A549 (cell line): Measurements from ENCODE around the gene SEC16A. TPM values are rescaled to one million over a fixed set of nuclear protein-coding genes. Genes with fewer than 3 reads are reported as not detected.

Experiments used
- ATAC-seq, 2 experiments: fragments of 200-7000 bp in 1 of 2; fragments of >200 bp in 1 of 2; cut with Nextera tagmentation in 1 of 2; cut with Tn5 transposase in 1 of 2; 3 replicates each; pipeline versions ENCODE4 v1.8.0 to v1.9.1; 2018 to 2020; ENCODE audit warnings: mild to moderate bottlenecking in 1 of 2, moderate library complexity in 1 of 2
- CTCF ChIA-PET: fragments of 300-600 bp; sonication (Branson Sonifier 250); formaldehyde crosslinking; extraction: SDS; loops from one replicate; lab custom pipeline; 2021; ENCODE audit warnings: antibody characterized with exemption, inconsistent platforms; lab: Yijun Ruan, JAX
- POLR2A ChIA-PET: fragments of 350-600 bp; formaldehyde crosslinking; extraction: SDS; loops from one replicate; lab custom pipeline; 2021; ENCODE audit warnings: antibody characterized with exemption, inconsistent platforms; lab: Yijun Ruan, JAX
- DNase-seq, 2 experiments: peaks; one replicate each; pipeline versions ENCODE4 v3.0.0 to v3.0.0-alpha.2; 2011 to 2016; ENCODE audit warnings: low read depth in 1 of 2, low spot score in 1 of 2
- FAIRE-seq: peaks from 2 replicates; lab custom pipeline; 2011; peaks lifted over from hg19 to GRCh38; lab: Jason Lieb, UNC
- H3K27ac ChIP-seq, 2 experiments: fragments of >200 bp; sonication (Bioruptor Twin); formaldehyde crosslinking; 3 replicates each; pipeline ENCODE4 v1.5.1; 2016 to 2017
- H3K4me1 ChIP-seq: fragments of >200 bp; sonication (Bioruptor Twin); formaldehyde crosslinking; 3 replicates; pipeline ENCODE4 v1.6.1; 2016
- H3K4me2 ChIP-seq: fragments of >200 bp; sonication (Bioruptor Twin); formaldehyde crosslinking; 3 replicates; pipeline ENCODE4 v1.6.1; 2016
- H3K4me3 ChIP-seq: fragments of >200 bp; sonication (Bioruptor Twin); formaldehyde crosslinking; 3 replicates; pipeline ENCODE4 v1.5.1; 2016
- H3K9me3 ChIP-seq: fragments of >200 bp; sonication (Bioruptor Twin); formaldehyde crosslinking; 3 replicates; pipeline ENCODE4 v1.6.1; 2016
- BHLHE40 ChIP-seq: IDR thresholded peaks from 2 replicates; pipeline ENCODE4 v1.6.1; 2012; ENCODE audit warnings: low read depth, low read length, inconsistent platforms
- CBX8 ChIP-seq: fragments of 200-600 bp; sonication (generic); IDR thresholded peaks from 2 replicates; pipeline ENCODE4 v1.6.1; 2016
- CEBPB ChIP-seq, 2 experiments: fragments of >200 bp in 1 of 2; sonication (Bioruptor Twin) in 1 of 2; formaldehyde crosslinking in 1 of 2; IDR thresholded peaks; 2 replicates each; pipeline ENCODE4 v1.6.1; 2012 to 2016
- CHD2 ChIP-seq: fragments of 150-350 bp; IDR thresholded peaks from 2 replicates; pipeline ENCODE4 v1.6.1; 2014; ENCODE audit warnings: low read length; ENCODE audit not compliant: partially characterized antibody
- EP300 ChIP-seq, 2 experiments: fragments of >200 bp; sonication (Bioruptor Twin); formaldehyde crosslinking; IDR thresholded peaks; 2 replicates in 1 of 2; 3 replicates in 1 of 2; pipeline ENCODE4 v1.6.1; 2016 to 2017
- ESRRA ChIP-seq: fragments of 150-350 bp; IDR thresholded peaks from 2 replicates; pipeline ENCODE4 v1.6.1; 2014; ENCODE audit warnings: mild to moderate bottlenecking, low read length, borderline replicate concordance
- FOSL2 ChIP-seq, 2 experiments: fragments of 450-650 bp in 1 of 2; fragments of >200 bp in 1 of 2; sonication (Bioruptor Twin) in 1 of 2; formaldehyde crosslinking; IDR thresholded peaks; 2 replicates each; pipeline versions ENCODE4 v1.5.0 to v1.6.1; 2016 to 2020; ENCODE audit warnings: mild to moderate bottlenecking in 1 of 2, moderate library complexity in 1 of 2
- HEYL ChIP-seq: fragments of 250-450 bp; sonication (Bioruptor Pico); IDR thresholded peaks from 2 replicates; pipeline ENCODE4 v1.8.0; 2021; ENCODE audit warnings: mild to moderate bottlenecking, moderate library complexity
- JUN ChIP-seq, 2 experiments: fragments of >200 bp; sonication (Bioruptor Twin); formaldehyde crosslinking; IDR thresholded peaks; 2 replicates in 1 of 2; 3 replicates in 1 of 2; pipeline ENCODE4 v1.6.1; 2016 to 2017
- MAZ ChIP-seq: fragments of 150-350 bp; IDR thresholded peaks from 2 replicates; pipeline ENCODE4 v1.6.1; 2014; ENCODE audit warnings: antibody characterized with exemption, low read depth, low read length, borderline replicate concordance
- NR3C1 ChIP-seq: fragments of >200 bp; sonication (Bioruptor Twin); formaldehyde crosslinking; IDR thresholded peaks from 3 replicates; pipeline ENCODE4 v1.6.1; 2017
- PHF8 ChIP-seq: fragments of 200-600 bp; sonication (generic); IDR thresholded peaks from 2 replicates; pipeline ENCODE4 v1.6.1; 2016; ENCODE audit warnings: low read depth, mild to moderate bottlenecking, antibody characterized with exemption, moderate library complexity, borderline replicate concordance
- POLR2A ChIP-seq: IDR thresholded peaks from 2 replicates; pipeline ENCODE4 v1.6.1; 2012; ENCODE audit warnings: mild to moderate bottlenecking, low read length
- RAD21 ChIP-seq, 2 experiments: fragments of >200 bp in 1 of 2; sonication (Bioruptor Twin) in 1 of 2; formaldehyde crosslinking in 1 of 2; IDR thresholded peaks in 1 of 2; conservative IDR thresholded peaks in 1 of 2; 2 replicates in 1 of 2; 3 replicates in 1 of 2; pipeline ENCODE4 v1.6.1; 2012 to 2018; ENCODE audit warnings: inconsistent platforms in 1 of 2
- RCOR1 ChIP-seq: fragments of 150-350 bp; IDR thresholded peaks from 2 replicates; pipeline ENCODE4 v1.6.1; 2014; ENCODE audit warnings: antibody characterized with exemption, low read length, low read depth
- ZFP36 ChIP-seq: fragments of 450-650 bp; IDR thresholded peaks from 2 replicates; pipeline ENCODE4 v1.6.1; 2014; ENCODE audit warnings: borderline replicate concordance; ENCODE audit not compliant: partially characterized antibody
- WGBS: methylation state at CpG from one replicate; pipeline ENCODE4 v1.1.6; 2017; ENCODE audit errors: missing lambda C conversion rate; 5-methylcytosine and 5-hydroxymethylcytosine counted together
- polyA plus RNA-seq, 4 experiments: library from polyadenylated mRNA; depleted of rRNA in 3 of 4; stranded (reverse); fragments of >200 nt; fragmentation: RNase III in 1 of 4; extraction: RNeasy Plus Mini Kit Qiagen cat#74134 plus additional on column Dnase treatment in 1 of 4; gene quantifications; 2 replicates in 3 of 4; 3 replicates in 1 of 4; pipeline ENCODE4 v1.2.3, GENCODE V29; 2011 to 2017
- TF ChIP-seq, protein P1 (sequence below): fragments of 150-350 bp; IDR thresholded peaks from 2 replicates; pipeline ENCODE4 v1.6.1; 2014; ENCODE audit warnings: low read depth, mild to moderate bottlenecking, low read length

The SEC16A gene
- polyA plus RNA-seq, 2 of the 4 experiments (the other 2 are of a cell fraction), result 24.2 to 38.0 TPM

DNA sequence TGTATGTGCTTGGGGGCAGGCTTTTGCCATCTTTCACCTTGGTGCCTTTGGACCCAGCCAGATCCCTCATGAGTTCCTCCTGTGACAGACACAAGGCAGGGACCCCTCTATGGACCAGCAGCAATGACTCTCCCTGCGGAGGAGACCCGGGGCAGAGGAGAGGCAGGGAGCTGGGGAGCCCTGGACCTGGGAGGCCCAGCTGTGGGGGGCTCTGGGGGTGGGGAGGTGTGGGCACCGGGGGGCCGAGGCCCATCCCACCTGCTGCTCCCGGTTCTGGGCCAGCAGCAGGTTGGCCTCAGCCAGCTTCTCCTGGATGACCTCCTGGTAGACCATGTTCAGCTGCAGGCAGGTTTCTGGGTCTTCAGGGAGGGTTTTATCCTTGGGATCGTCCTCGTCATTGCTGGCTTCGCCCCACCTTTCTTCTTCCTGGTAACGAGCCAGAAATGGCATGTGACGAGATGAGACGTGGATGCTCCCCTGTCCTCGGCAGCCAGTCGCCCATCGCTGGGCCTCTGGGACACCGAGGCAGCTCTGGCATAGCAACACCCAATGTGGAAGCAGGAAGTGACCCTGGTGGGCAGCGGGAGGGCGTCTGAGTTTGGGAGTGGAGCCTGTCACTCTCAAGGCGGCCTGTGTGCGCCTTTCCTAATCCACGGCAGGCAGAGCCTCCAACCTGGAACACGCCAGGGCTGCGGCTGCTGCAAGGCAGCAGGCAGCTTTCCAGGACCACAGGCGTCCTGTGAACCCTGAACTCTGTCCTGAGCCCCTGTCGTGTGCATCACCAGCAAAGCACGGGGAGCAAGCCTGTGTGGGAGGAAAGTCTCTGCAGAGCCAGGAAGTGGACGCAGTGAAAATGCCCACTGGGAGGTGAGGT is 87.3 kb downstream of the SEC16A start:
- ATAC-seq, result no peak
- no peak for DNase-seq
- CTCF ChIA-PET, result interaction anchor here (1.1 to 8.9 kb wide), 4 partner anchors 9 to 33 kb away, joined by 3 to 100 read pairs (median 6); partner anchors contain the start of gene DNLZ
- no peak overlapping the region for H3K27ac ChIP-seq
- no peak overlapping the region for H3K4me2 ChIP-seq
- FAIRE-seq, result no peak
- POLR2A ChIA-PET, result interaction anchor here (1.2 kb wide), 1 partner anchor 14 kb away, joined by 4 read pairs; no protein-coding TSS in a partner anchor
- peaks cover 13% of the 10 kb centered on the region; the same call in 2 of the 3 replicates for H3K4me1 ChIP-seq
- no peak overlapping the region for H3K4me3 ChIP-seq
- 95% methylated on average over 15 of the region's 26 CpGs for WGBS
- no peaks in the 10 kb centered on the region for H3K9me3 ChIP-seq
- no peak for TF ChIP-seq NR3C1
- no peak for TF ChIP-seq HEYL
- TF ChIP-seq POLR2A, result no peak
- no peak for TF ChIP-seq BHLHE40
- TF ChIP-seq MAZ, result no peak
- no peak for TF ChIP-seq PHF8
- TF ChIP-seq FOSL2 (IDR thresholded peaks at IDR 0.05), result no peak
- TF ChIP-seq FOSL2 (CRISPR knock-in tag; IDR thresholded peaks at IDR 0.05), result no peak
- TF ChIP-seq, protein P1, sequence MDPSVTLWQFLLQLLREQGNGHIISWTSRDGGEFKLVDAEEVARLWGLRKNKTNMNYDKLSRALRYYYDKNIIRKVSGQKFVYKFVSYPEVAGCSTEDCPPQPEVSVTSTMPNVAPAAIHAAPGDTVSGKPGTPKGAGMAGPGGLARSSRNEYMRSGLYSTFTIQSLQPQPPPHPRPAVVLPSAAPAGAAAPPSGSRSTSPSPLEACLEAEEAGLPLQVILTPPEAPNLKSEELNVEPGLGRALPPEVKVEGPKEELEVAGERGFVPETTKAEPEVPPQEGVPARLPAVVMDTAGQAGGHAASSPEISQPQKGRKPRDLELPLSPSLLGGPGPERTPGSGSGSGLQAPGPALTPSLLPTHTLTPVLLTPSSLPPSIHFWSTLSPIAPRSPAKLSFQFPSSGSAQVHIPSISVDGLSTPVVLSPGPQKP, result no peak

- WGBS, result 92% methylated on average over 12 of the region's 13 CpGs
- no peak for FAIRE-seq
- DNase-seq, result no peak
- POLR2A ChIA-PET, result no interaction called here
- Histone ChIP-seq H3K4me3 (no peak overlapping the region), H3K9me3 (no peaks in the 10 kb centered on the region), H3K27ac (no peak overlapping the region), H3K4me1 (peaks cover 9% of the 10 kb centered on the region; the same call in 2 of the 3 replicates), H3K4me2 (no peak overlapping the region)
- no peak for ATAC-seq
- CTCF ChIA-PET, result interaction anchor here (0.6 to 8.9 kb wide), 5 partner anchors 9 to 50 kb away, joined by 3 to 100 read pairs (median 4); no protein-coding TSS in a partner anchor
- TF ChIP-seq CEBPB (IDR thresholded peaks at IDR 0.05), result no peak
These were observed 87.9 kb downstream of the SEC16A start for GRCh38 chr9:136395020-136395340.

GRCh38 chr9:136394312-136395019 is 88.4 kb downstream of the SEC16A start:
- no peak overlapping the region for H3K4me2 ChIP-seq
- peaks cover 9% of the 10 kb centered on the region; the same call in 2 of the 3 replicates for H3K4me1 ChIP-seq
- no peak overlapping the region for H3K4me3 ChIP-seq
- no peak for ATAC-seq
- H3K27ac ChIP-seq, result no peak overlapping the region
- TF ChIP-seq RCOR1, result no peak
- no peak for TF ChIP-seq MAZ
- no peak for TF ChIP-seq EP300 (IDR thresholded peaks at IDR 0.05)
- no peak for TF ChIP-seq CHD2
- TF ChIP-seq CBX8, result no peak
- no peak for TF ChIP-seq ESRRA
- no peak for TF ChIP-seq RAD21 (conservative IDR thresholded peaks at IDR 0.05 in 1 of 2, IDR thresholded peaks at IDR 0.05 in 1 of 2)
- TF ChIP-seq ZFP36, result no peak
- TF ChIP-seq, all 56 proteins: peak for 0
- DNase-seq (no peak), FAIRE-seq (no peak)
- ChIA-PET CTCF (interaction anchor here (0.6 to 8.9 kb wide), 4 partner anchors 9 to 49 kb away, joined by 3 to 100 read pairs (median 17); partner anchors contain the start of gene DNLZ), POLR2A (no interaction called here)
- no peaks in the 10 kb centered on the region for H3K9me3 ChIP-seq
- 95% methylated on average over 20 of the region's 21 CpGs for WGBS

- no peak overlapping the region for H3K27ac ChIP-seq
These were observed 89.3 kb downstream of the SEC16A start for GRCh38 chr9:136393531-136393930.

More at GRCh38 chr9:136393531-136393930, 89.3 kb downstream of the SEC16A start:
- H3K4me2 ChIP-seq, result no peak overlapping the region
- 88% methylated on average over 15 of the region's 17 CpGs for WGBS
- TF ChIP-seq ZFP36 (no peak), JUN (IDR thresholded peaks at IDR 0.05) (0 out of 5 replicates have a peak, but pooled peaks of 1 of the 2 experiments have one; percentile 4)
- TF ChIP-seq, all 56 proteins: peak for 1
- peaks cover 4% of the 10 kb centered on the region; the same call in 2 of the 3 replicates for H3K4me1 ChIP-seq
- ChIA-PET CTCF (interaction anchor here (1.0 to 8.9 kb wide), 10 partner anchors 8 to 426 kb away, joined by 3 to 100 read pairs (median 3); partner anchors contain the start of genes DNLZ, ENTR1, PMPCA and SNAPC4), POLR2A (no interaction called here)
- no peak overlapping the region for H3K4me3 ChIP-seq
- ATAC-seq, result no peak
- no peaks in the 10 kb centered on the region for H3K9me3 ChIP-seq
- no peak for DNase-seq
- no peak for FAIRE-seq
